Astrocyte (in vitro differentiated cells and primary cell): ENCODE data around the gene APBA2. TPM values are rescaled to one million over a fixed set of nuclear protein-coding genes. Genes with fewer than 3 reads are reported as not detected.
A peak's percentile ranks its signal among the peaks of the same experiment; 100 is the strongest.

ENCODE experiments used
- DNase-seq: peaks from one replicate; pipeline ENCODE4 v3.0.0-alpha.2; 2010; ENCODE audit warnings: low read depth
- FAIRE-seq: peaks from 2 replicates; lab custom pipeline; 2011; peaks lifted over from hg19 to GRCh38; lab: Jason Lieb, UNC
- H2AFZ ChIP-seq: 2 replicates; pipeline ENCODE4 v1.6.0; 2012; ENCODE audit warnings: low read depth, low read length, inconsistent platforms
- H3K27ac ChIP-seq: 2 replicates; pipeline ENCODE4 v1.5.1; 2011; ENCODE audit warnings: low read depth, low read length, inconsistent platforms
- H3K27me3 ChIP-seq: 2 replicates; pipeline ENCODE4 v1.6.0; 2011; ENCODE audit warnings: low read length, inconsistent platforms; ENCODE audit not compliant: insufficient read depth
- H3K36me3 ChIP-seq: 2 replicates; pipeline ENCODE4 v1.5.1; 2011; ENCODE audit warnings: low read length, inconsistent platforms; ENCODE audit not compliant: insufficient read depth
- H3K4me1 ChIP-seq: 2 replicates; pipeline ENCODE4 v1.5.1; 2011; ENCODE audit warnings: low read length, inconsistent platforms; ENCODE audit not compliant: insufficient read depth
- H3K4me2 ChIP-seq: 2 replicates; pipeline ENCODE4 v1.6.0; 2012; ENCODE audit warnings: low read length, inconsistent platforms
- H3K4me3 ChIP-seq: 2 replicates; pipeline ENCODE4 v1.5.1; 2011; ENCODE audit warnings: low read depth, mild to moderate bottlenecking, low read length, inconsistent platforms; ENCODE audit not compliant: insufficient read depth
- H3K79me2 ChIP-seq: 2 replicates; pipeline ENCODE4 v1.6.0; 2012; ENCODE audit warnings: mild to moderate bottlenecking, low read length, inconsistent platforms; ENCODE audit not compliant: insufficient read depth
- H3K9ac ChIP-seq: 2 replicates; pipeline ENCODE4 v1.6.0; 2012; ENCODE audit warnings: mild to moderate bottlenecking, low read length, inconsistent platforms
- H3K9me3 ChIP-seq: 2 replicates; pipeline ENCODE4 v1.5.1; 2012; ENCODE audit warnings: low read depth, mild to moderate bottlenecking, low read length, inconsistent platforms; ENCODE audit not compliant: insufficient read depth
- H4K20me1 ChIP-seq: 2 replicates; pipeline ENCODE4 v1.6.0; 2012; ENCODE audit warnings: low read length, inconsistent platforms; ENCODE audit not compliant: insufficient read depth
- H3K27ac Mint-ChIP-seq: one replicate; pipeline ENCODE4 v1.8.0; 2021; ENCODE audit warnings: mild to moderate bottlenecking, mixed read lengths; ENCODE audit not compliant: unreplicated experiment
- H3K27me3 Mint-ChIP-seq: one replicate; pipeline ENCODE4 v1.8.0; 2021; ENCODE audit warnings: low read depth, mixed read lengths; ENCODE audit not compliant: unreplicated experiment
- H3K36me3 Mint-ChIP-seq: one replicate; pipeline ENCODE4 v1.8.0; 2021; ENCODE audit warnings: low read depth, mixed read lengths; ENCODE audit not compliant: unreplicated experiment
- H3K4me1 Mint-ChIP-seq: one replicate; pipeline ENCODE4 v1.8.0; 2021; ENCODE audit warnings: low read depth, mixed read lengths; ENCODE audit not compliant: unreplicated experiment
- H3K4me3 Mint-ChIP-seq: one replicate; pipeline ENCODE4 v1.8.0; 2021; ENCODE audit warnings: mild to moderate bottlenecking, moderate library complexity, mixed read lengths; ENCODE audit not compliant: unreplicated experiment
- H3K9me3 Mint-ChIP-seq: one replicate; pipeline ENCODE4 v1.8.0; 2021; ENCODE audit warnings: mild to moderate bottlenecking, mixed read lengths; ENCODE audit not compliant: unreplicated experiment
- CTCF ChIP-seq: IDR thresholded peaks from 2 replicates; pipeline ENCODE4 v1.5.1; 2011; ENCODE audit warnings: low read depth, mild to moderate bottlenecking, inconsistent platforms, low read length, moderate library complexity; ENCODE audit not compliant: insufficient read depth
- EZH2 ChIP-seq: IDR thresholded peaks from 2 replicates; pipeline ENCODE4 v1.6.1; 2012; ENCODE audit warnings: mild to moderate bottlenecking, low read length, inconsistent platforms; ENCODE audit not compliant: insufficient read depth
- total RNA-seq: library from RNA; stranded (reverse); gene quantifications from 2 replicates; pipeline ENCODE4 v1.2.1, GENCODE V29; 2021

Gene APBA2
- total RNA-seq, 1 donor from 2014 or later = 15.2 TPM

- no peaks in the 10 kb centered on the region for H3K9me3 ChIP-seq
- Mint-ChIP-seq H3K4me1 (peaks cover 23% of the 10 kb centered on the region), H3K36me3 (no peaks in the 10 kb centered on the region), H3K27ac (no peak overlapping the region), H3K4me3 (no peak overlapping the region), H3K9me3 (peaks cover 4% of the 10 kb centered on the region), H3K27me3 (no peaks in the 10 kb centered on the region)
- H2AFZ ChIP-seq = no peak overlapping the region
- H3K27me3 ChIP-seq = no peaks in the 10 kb centered on the region
- FAIRE-seq = no peak
- no peak overlapping the region for H3K4me3 ChIP-seq
- H3K4me2 ChIP-seq = peak overlapping the region; percentile 56
- peaks cover 8% of the 10 kb centered on the region for H4K20me1 ChIP-seq
- H3K36me3 ChIP-seq = peaks cover 2% of the 10 kb centered on the region
- peaks cover 30% of the 10 kb centered on the region for H3K4me1 ChIP-seq
- TF ChIP-seq CTCF (no peak), EZH2 (no peak)
- DNase-seq = peak; percentile 59
- H3K79me2 ChIP-seq = no peaks in the 10 kb centered on the region
- H3K27ac ChIP-seq = peak overlapping the region; percentile 57
- peak overlapping the region; percentile 53 for H3K9ac ChIP-seq
These were observed 153.9 kb downstream of the APBA2 start for GRCh38 chr15:29039466-29040369.

- no peaks in the 10 kb centered on the region for H3K9me3 ChIP-seq
- no peak overlapping the region for H3K4me3 ChIP-seq
- H3K4me1 ChIP-seq = peaks cover 34% of the 10 kb centered on the region
- TF ChIP-seq CTCF = no peak
- TF ChIP-seq EZH2 = no peak
- Mint-ChIP-seq H3K36me3 (no peaks in the 10 kb centered on the region), H3K9me3 (peaks cover 4% of the 10 kb centered on the region), H3K4me3 (no peak overlapping the region), H3K27me3 (no peaks in the 10 kb centered on the region), H3K27ac (no peak overlapping the region), H3K4me1 (peaks cover 27% of the 10 kb centered on the region)
- peak overlapping the region; percentile 56 for H3K4me2 ChIP-seq
- H4K20me1 ChIP-seq = peaks cover 8% of the 10 kb centered on the region
- H3K27me3 ChIP-seq = no peaks in the 10 kb centered on the region
- H3K79me2 ChIP-seq = no peaks in the 10 kb centered on the region
- H3K36me3 ChIP-seq = peaks cover 2% of the 10 kb centered on the region
- peak; percentile 91 for DNase-seq
- peak overlapping the region; percentile 53 for H3K9ac ChIP-seq
- no peak overlapping the region for H2AFZ ChIP-seq
- peak; percentile 39 for FAIRE-seq
- peak overlapping the region; percentile 57 for H3K27ac ChIP-seq
These were observed 154.6 kb downstream of the APBA2 start for GRCh38 chr15:29040370-29040751.
